ENCODE results near the gene ABHD17A. TPM values are rescaled to one million over a fixed set of nuclear protein-coding genes. Genes with fewer than 3 reads are reported as not detected.

The ABHD17A gene
- total and polyA plus RNA-seq, 7 experiments from 2014 or later: 92.9 to 175 (median 135) TPM

GRCh38 chr19:1830978-1831377, 54.3 kb downstream of the ABHD17A start:
- Mint-ChIP-seq H3K36me3 (peaks cover 0 to 4% (median 0%) of the 10 kb centered on the region in 5 donors), H3K9me3 (no peaks in the 10 kb centered on the region), H3K27ac (no peak overlapping the region), H3K4me1 (peaks cover 0 to 12% (median 4%) of the 10 kb centered on the region in 7 donors), H3K27me3 (no peaks in the 10 kb centered on the region), H3K4me3 (peak overlapping the region in 1 of 10 donors; percentile 12)
- ChIA-PET POLR2A (interaction anchor here (1.0 kb wide), 1 partner anchor 8 kb away, joined by 4 read pairs; no protein-coding TSS in a partner anchor), CTCF (no interaction called here)
- no peak for ATAC-seq
- no peak for DNase-seq
- no peaks in the 10 kb centered on the region for H3K9me3 ChIP-seq (ENCODE audit: control insufficient read depth in 2 of 3, low read length in 3 of 3)
- no peak overlapping the region for H3K27ac ChIP-seq (ENCODE audit: low read depth, low read length)
- H3K4me3 ChIP-seq (ENCODE audit: low read length): no peak overlapping the region
- no peaks in the 10 kb centered on the region for H3K27me3 ChIP-seq (ENCODE audit: control insufficient read depth in 2 of 2, insufficient read depth in 2 of 2, low read length in 2 of 2)
- intact Hi-C loops (cut with micrococcal nuclease): no loop called here
- H3K36me3 ChIP-seq (ENCODE audit: control insufficient read depth in 2 of 3, insufficient read depth in 3 of 3, low read length in 3 of 3): peaks cover 0 to 69% (median 3%) of the 10 kb centered on the region in 3 experiments
- peaks cover 3 to 4% of the 10 kb centered on the region in 2 donors for H3K4me1 ChIP-seq (ENCODE audit: control insufficient read depth in 2 of 2, insufficient read depth in 2 of 2, low read length in 2 of 2)

DNA sequence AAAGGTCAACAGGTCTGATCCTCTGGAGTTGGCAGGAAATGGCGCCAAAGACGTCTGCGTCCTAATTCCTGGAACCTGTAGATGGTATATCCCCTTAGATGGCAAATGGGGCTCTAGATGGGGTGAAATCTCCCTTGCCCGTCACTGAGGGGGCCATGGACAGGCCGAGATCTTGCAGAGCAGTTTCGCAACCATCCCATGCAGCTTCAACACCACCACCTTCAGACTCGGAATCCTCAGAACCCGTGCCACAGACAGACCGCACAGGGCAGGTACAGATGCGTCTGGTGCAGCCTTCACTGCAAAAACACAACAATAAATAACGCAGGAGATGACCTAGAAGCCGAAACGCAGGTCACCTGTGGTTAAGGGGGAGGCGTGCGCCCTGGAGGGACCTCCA, 54.7 kb downstream of the ABHD17A start:
- H3K4me3 ChIP-seq (ENCODE audit: low read length): no peak overlapping the region
- DNase-seq (no peak), ATAC-seq (no peak)
- Mint-ChIP-seq H3K9me3 (no peaks in the 10 kb centered on the region), H3K36me3 (peaks cover 0 to 4% (median 1%) of the 10 kb centered on the region in 5 donors), H3K27ac (peak overlapping the region in 1 of 9 donors; percentile 25), H3K27me3 (no peaks in the 10 kb centered on the region), H3K4me1 (peaks cover 0 to 12% (median 4%) of the 10 kb centered on the region in 7 donors), H3K4me3 (no peak overlapping the region)
- POLR2A ChIA-PET: interaction anchor here (1.0 kb wide), 1 partner anchor 8 kb away, joined by 4 read pairs; no protein-coding TSS in a partner anchor
- intact Hi-C loops (cut with micrococcal nuclease): no loop called here
- peaks cover 0 to 69% (median 3%) of the 10 kb centered on the region in 3 experiments for H3K36me3 ChIP-seq (ENCODE audit: control insufficient read depth in 2 of 3, insufficient read depth in 3 of 3, low read length in 3 of 3)
- H3K4me1 ChIP-seq (ENCODE audit: control insufficient read depth in 2 of 2, insufficient read depth in 2 of 2, low read length in 2 of 2): peaks cover 3 to 6% of the 10 kb centered on the region in 2 donors
- no peak overlapping the region for H3K27ac ChIP-seq (ENCODE audit: low read depth, low read length)
- H3K27me3 ChIP-seq (ENCODE audit: control insufficient read depth in 2 of 2, insufficient read depth in 2 of 2, low read length in 2 of 2): no peaks in the 10 kb centered on the region
- H3K9me3 ChIP-seq (ENCODE audit: control insufficient read depth in 2 of 3, low read length in 3 of 3): no peaks in the 10 kb centered on the region
- CTCF ChIA-PET: no interaction called here

DNA sequence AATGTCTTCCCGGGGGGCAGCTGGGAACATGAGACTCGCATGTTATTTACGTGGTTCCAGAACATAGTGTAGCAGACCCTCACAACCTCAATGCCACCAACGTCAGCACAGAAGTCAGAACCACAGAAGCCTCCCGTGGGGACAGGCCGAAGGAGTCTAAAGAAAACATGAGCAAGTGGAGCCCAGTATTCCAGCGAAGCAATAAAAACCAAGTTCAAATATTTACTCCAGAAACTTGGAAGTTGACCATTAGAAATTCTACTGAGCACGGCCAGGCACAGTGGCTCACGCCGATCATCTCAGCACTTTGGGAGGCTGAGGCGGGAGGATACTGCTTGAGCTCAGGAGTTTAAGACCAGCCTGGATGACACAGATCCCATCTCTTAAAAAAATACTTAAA, 55.3 kb downstream of the ABHD17A start:
- ChIA-PET POLR2A (interaction anchor here (1.0 kb wide), 1 partner anchor 9 kb away, joined by 4 read pairs; no protein-coding TSS in a partner anchor), CTCF (no interaction called here)
- no peak overlapping the region for H3K4me3 ChIP-seq (ENCODE audit: low read length)
- H3K9me3 ChIP-seq (ENCODE audit: control insufficient read depth in 2 of 3, low read length in 3 of 3): no peaks in the 10 kb centered on the region
- Mint-ChIP-seq H3K27ac (no peak overlapping the region), H3K4me1 (peaks cover 0 to 12% (median 4%) of the 10 kb centered on the region in 7 donors), H3K9me3 (no peaks in the 10 kb centered on the region), H3K27me3 (no peaks in the 10 kb centered on the region), H3K4me3 (no peak overlapping the region), H3K36me3 (peaks cover 0 to 4% (median 1%) of the 10 kb centered on the region in 5 donors)
- DNase-seq (no peak), ATAC-seq (no peak)
- H3K36me3 ChIP-seq (ENCODE audit: control insufficient read depth in 2 of 3, insufficient read depth in 3 of 3, low read length in 3 of 3): peaks cover 0 to 67% (median 3%) of the 10 kb centered on the region in 3 experiments
- no peaks in the 10 kb centered on the region for H3K27me3 ChIP-seq (ENCODE audit: control insufficient read depth in 2 of 2, insufficient read depth in 2 of 2, low read length in 2 of 2)
- no peak overlapping the region for H3K27ac ChIP-seq (ENCODE audit: low read depth, low read length)
- intact Hi-C loops (cut with micrococcal nuclease): no loop called here
- peaks cover 3 to 6% of the 10 kb centered on the region in 2 donors for H3K4me1 ChIP-seq (ENCODE audit: control insufficient read depth in 2 of 2, insufficient read depth in 2 of 2, low read length in 2 of 2)

DNA sequence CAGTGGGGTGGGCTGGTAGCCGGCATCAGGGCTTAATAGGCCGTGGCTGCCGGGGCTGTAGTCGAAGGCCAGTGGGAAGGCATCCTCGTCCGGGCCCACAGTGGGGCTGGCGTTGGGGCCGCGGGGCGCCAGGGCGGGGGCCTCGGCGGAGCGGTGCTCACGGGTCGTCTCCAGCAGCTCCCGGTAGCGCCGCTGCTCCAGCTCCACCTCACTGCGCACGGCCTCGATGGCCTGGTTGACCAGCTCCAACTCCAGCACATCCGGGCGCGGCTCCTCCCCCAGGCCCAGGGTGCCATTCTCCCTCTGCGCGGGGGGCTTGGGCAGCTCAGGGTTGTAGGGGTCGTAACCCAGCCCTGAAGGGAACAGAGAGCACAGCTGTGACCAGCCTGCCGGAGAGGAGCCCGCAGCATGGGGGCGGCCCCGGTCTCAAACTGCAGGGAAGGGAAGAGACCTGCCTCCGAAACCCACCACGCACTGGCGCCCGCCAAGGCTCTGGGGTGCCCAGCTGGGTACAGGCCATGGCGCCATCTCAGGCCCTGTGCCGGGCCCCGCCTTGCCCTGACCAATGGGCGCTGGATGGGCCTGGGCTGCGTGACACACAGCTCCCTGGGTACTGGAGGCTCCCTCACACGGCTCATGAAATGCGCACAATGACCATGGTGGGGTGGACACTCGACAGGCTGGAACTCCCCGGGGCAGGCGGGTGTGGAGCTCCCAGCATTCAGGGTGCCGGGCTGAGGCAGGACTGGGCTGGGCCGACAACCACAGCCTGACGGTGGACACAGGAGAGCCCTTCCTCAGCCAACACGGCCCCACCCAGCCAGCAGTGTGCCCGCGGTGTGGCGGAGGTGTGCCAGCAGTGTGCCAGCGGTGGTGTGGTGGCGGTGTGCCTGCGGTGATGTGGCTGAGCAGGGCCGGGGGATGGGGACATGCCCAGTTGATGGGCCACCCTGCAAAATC, 56.7 kb downstream of the ABHD17A start:
- no peak overlapping the region for H3K4me3 ChIP-seq (ENCODE audit: low read length)
- ATAC-seq: no peak
- DNase-seq: no peak
- H3K27me3 ChIP-seq (ENCODE audit: control insufficient read depth in 2 of 2, insufficient read depth in 2 of 2, low read length in 2 of 2): no peaks in the 10 kb centered on the region
- H3K9me3 Mint-ChIP-seq: no peaks in the 10 kb centered on the region
- H3K9me3 ChIP-seq (ENCODE audit: control insufficient read depth in 2 of 3, low read length in 3 of 3): no peaks in the 10 kb centered on the region
- intact Hi-C loops (cut with micrococcal nuclease): no loop called here
- H3K27me3 Mint-ChIP-seq: no peaks in the 10 kb centered on the region
- H3K4me1 ChIP-seq (ENCODE audit: control insufficient read depth in 2 of 2, insufficient read depth in 2 of 2, low read length in 2 of 2): peaks cover 3 to 6% of the 10 kb centered on the region in 2 donors
- no peak overlapping the region for H3K27ac ChIP-seq (ENCODE audit: low read depth, low read length)
- ChIA-PET CTCF (interaction anchor here (1.1 to 1.3 kb wide), 2 partner anchors 9 to 25 kb away, joined by 3 to 6 read pairs; no protein-coding TSS in a partner anchor), POLR2A (no interaction called here)
- H3K27ac Mint-ChIP-seq: peak overlapping the region in 1 of 9 donors; percentile 43
- H3K36me3 ChIP-seq (ENCODE audit: control insufficient read depth in 2 of 3, insufficient read depth in 3 of 3, low read length in 3 of 3): peaks cover 0 to 70% (median 9%) of the 10 kb centered on the region in 3 experiments
- H3K36me3 Mint-ChIP-seq: peaks cover 0 to 9% (median 3%) of the 10 kb centered on the region in 5 donors
- H3K4me1 Mint-ChIP-seq: peaks cover 0 to 12% (median 4%) of the 10 kb centered on the region in 7 donors
- no peak overlapping the region for H3K4me3 Mint-ChIP-seq

DNA sequence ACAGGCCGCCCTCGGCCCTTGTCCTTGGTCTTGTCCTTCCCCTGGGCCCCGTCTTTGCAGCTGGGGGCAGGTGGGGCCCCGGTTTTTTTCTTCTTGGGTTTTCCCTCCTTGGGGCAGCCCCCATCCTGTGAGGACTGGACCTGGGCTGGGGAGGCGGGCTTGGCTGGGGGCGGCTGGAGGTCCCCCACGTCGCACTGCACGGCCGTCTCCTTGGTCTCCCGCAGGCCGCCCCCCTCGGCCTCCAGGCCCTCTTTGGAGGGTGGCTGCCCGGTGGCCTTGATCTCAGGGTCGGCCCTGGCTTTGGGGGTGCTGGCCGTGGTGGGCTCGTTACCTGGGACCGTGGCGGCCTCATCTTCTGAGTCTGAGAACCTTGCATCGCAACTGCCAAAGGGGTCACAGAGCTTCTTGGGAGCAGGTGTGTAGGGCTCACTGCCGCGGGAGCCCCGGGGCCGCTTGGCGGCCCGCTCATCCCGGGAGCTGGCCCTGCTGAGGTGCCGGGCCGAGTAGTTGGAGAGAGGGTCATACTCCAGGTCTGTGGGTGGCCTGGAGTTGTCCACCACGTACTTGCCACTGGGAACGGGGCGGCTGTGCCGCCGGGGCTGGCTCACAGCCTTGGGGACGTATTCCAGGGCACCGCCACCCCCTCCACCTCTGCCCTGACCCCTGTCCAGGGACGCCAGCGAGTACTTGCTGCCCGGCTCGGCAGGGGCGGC, 57.6 kb downstream of the ABHD17A start:
- Histone ChIP-seq H3K4me1 (ENCODE audit: control insufficient read depth in 2 of 2, insufficient read depth in 2 of 2, low read length in 2 of 2) (peaks cover 3 to 6% of the 10 kb centered on the region in 2 donors), H3K27me3 (ENCODE audit: control insufficient read depth in 2 of 2, insufficient read depth in 2 of 2, low read length in 2 of 2) (no peaks in the 10 kb centered on the region), H3K36me3 (ENCODE audit: control insufficient read depth in 2 of 3, insufficient read depth in 3 of 3, low read length in 3 of 3) (peaks cover 0 to 74% (median 14%) of the 10 kb centered on the region in 3 experiments), H3K27ac (ENCODE audit: low read depth, low read length) (no peak overlapping the region), H3K4me3 (ENCODE audit: low read length) (no peak overlapping the region), H3K9me3 (ENCODE audit: control insufficient read depth in 2 of 3, low read length in 3 of 3) (no peaks in the 10 kb centered on the region)
- intact Hi-C loops (cut with micrococcal nuclease): loop anchor here (2.0 kb wide), 1 partner anchor 39 kb away; no protein-coding TSS in a partner anchor
- ChIA-PET CTCF (interaction anchor here (1.1 kb wide), 1 partner anchor 26 kb away, joined by 3 read pairs; no protein-coding TSS in a partner anchor), POLR2A (no interaction called here)
- H3K9me3 Mint-ChIP-seq: no peaks in the 10 kb centered on the region
- H3K4me1 Mint-ChIP-seq: peaks cover 0 to 7% (median 0%) of the 10 kb centered on the region in 7 donors
- H3K36me3 Mint-ChIP-seq: peaks cover 0 to 9% (median 3%) of the 10 kb centered on the region in 5 donors
- ATAC-seq (no peak), DNase-seq (no peak)
- no peak overlapping the region for H3K4me3 Mint-ChIP-seq
- H3K27ac Mint-ChIP-seq: no peak overlapping the region
- H3K27me3 Mint-ChIP-seq: no peaks in the 10 kb centered on the region
